SU-DHL-6 (cell line): ENCODE data around the gene GALR2.

Experiments used
- H2AFZ ChIP-seq: fragments of 200-600 bp; sonication (generic); 2 replicates; pipeline ENCODE4 v1.6.1; 2014; ENCODE audit warnings: low read depth, mild to moderate bottlenecking, moderate library complexity, mixed read lengths, antibody characterized with exemption, low read length; ENCODE audit not compliant: severe bottlenecking
- H3F3A ChIP-seq: fragments of 200-600 bp; shearing (Covaris generic); 2 replicates; pipeline ENCODE4 v1.6.0; 2016; ENCODE audit warnings: antibody characterized with exemption, mild to moderate bottlenecking; ENCODE audit not compliant: insufficient read depth
- H3K27ac ChIP-seq: fragments of 200-600 bp; sonication (generic); 2 replicates; pipeline ENCODE4 v1.5.1; 2016; ENCODE audit warnings: low read depth, mild to moderate bottlenecking, low read length, moderate library complexity, mixed read lengths
- H3K27me3 ChIP-seq: fragments of 200-600 bp; sonication (generic), shearing (Covaris generic); 2 replicates; pipeline ENCODE4 v1.6.0; 2014; ENCODE audit warnings: mild to moderate bottlenecking, low read length
- H3K36me3 ChIP-seq: fragments of 200-600 bp; sonication (generic); 2 replicates; pipeline ENCODE4 v1.6.1; 2014; ENCODE audit warnings: mild to moderate bottlenecking, low read length, mixed read lengths
- H3K4me2 ChIP-seq: fragments of 300-600, 200-600 bp; shearing (Covaris generic), sonication (generic); 2 replicates; pipeline ENCODE4 v1.6.0; 2014; ENCODE audit warnings: low read length, low read depth, mild to moderate bottlenecking; ENCODE audit not compliant: poor library complexity, severe bottlenecking
- H3K4me3 ChIP-seq: fragments of 200-600 bp; sonication (generic); 2 replicates; pipeline ENCODE4 v1.5.1; 2014; ENCODE audit warnings: antibody characterized with exemption, low read length, mild to moderate bottlenecking, mixed read lengths; ENCODE audit not compliant: insufficient read depth, poor library complexity, severe bottlenecking
- H3K79me2 ChIP-seq: fragments of 200-600 bp; sonication (generic); 2 replicates; pipeline ENCODE4 v1.6.1; 2014; ENCODE audit warnings: mild to moderate bottlenecking, low read length, moderate library complexity; ENCODE audit not compliant: insufficient read depth
- H3K9ac ChIP-seq: fragments of 200-600 bp; sonication (generic); 2 replicates; pipeline ENCODE4 v1.7.0; 2014; ENCODE audit warnings: mild to moderate bottlenecking, low read length
- H3K9me2 ChIP-seq: fragments of 200-600 bp; sonication (generic); replicated peaks from 2 replicates; pipeline ENCODE4 v1.6.1; 2014; ENCODE audit warnings: low read length; ENCODE audit not compliant: insufficient read depth
- H3K9me3 ChIP-seq: fragments of 200-600 bp; sonication (generic); 2 replicates; pipeline ENCODE4 v1.6.1; 2014; ENCODE audit warnings: low read length, mixed read lengths; ENCODE audit not compliant: insufficient read depth
- H4K20me1 ChIP-seq: fragments of 200-600 bp; sonication (generic); 2 replicates; pipeline ENCODE4 v1.6.1; 2014; ENCODE audit warnings: low read depth, mild to moderate bottlenecking, antibody characterized with exemption, low read length, moderate library complexity, mixed read lengths
- CTCF ChIP-seq: fragments of 200-600 bp; sonication (generic); IDR thresholded peaks from one replicate; pipeline ENCODE4 v1.5.1; 2017; ENCODE audit warnings: antibody characterized with exemption, mild to moderate bottlenecking, low read length, moderate library complexity; ENCODE audit not compliant: insufficient read depth, poor library complexity, severe bottlenecking
- EZH2phosphoT487 ChIP-seq: fragments of 200-600 bp; sonication (generic), shearing (Covaris generic); conservative IDR thresholded peaks from 2 replicates; pipeline ENCODE4 v1.6.1; 2018; ENCODE audit warnings: mild to moderate bottlenecking, antibody characterized with exemption, low read length, moderate library complexity, mixed read lengths

GALR2 gene

GRCh38 chr17:76033139-76033538 is 41.4 kb upstream of the GALR2 start:
- Histone ChIP-seq H3K4me2 (no peak overlapping the region), H3K27me3 (no peaks in the 10 kb centered on the region), H2AFZ (no peak overlapping the region), H3K27ac (no peak overlapping the region), H3K9me3 (no peaks in the 10 kb centered on the region), H3K9me2 (no peaks in the 10 kb centered on the region), H3K79me2 (no peaks in the 10 kb centered on the region), H3K36me3 (no peaks in the 10 kb centered on the region), H3F3A (no peaks in the 10 kb centered on the region), H4K20me1 (no peaks in the 10 kb centered on the region), H3K4me3 (no peak overlapping the region), H3K9ac (no peak overlapping the region)
- TF ChIP-seq EZH2phosphoT487 (no peak), CTCF (no peak)

- no peaks in the 10 kb centered on the region for H3K79me2 ChIP-seq
- no peaks in the 10 kb centered on the region for H3K9me2 ChIP-seq
- H3K27ac ChIP-seq = no peak overlapping the region
- H3K36me3 ChIP-seq = peaks cover 4% of the 10 kb centered on the region; the same call in 1 of the 2 replicates
- H3K9ac ChIP-seq = no peak overlapping the region
- no peaks in the 10 kb centered on the region for H3F3A ChIP-seq
- no peaks in the 10 kb centered on the region for H4K20me1 ChIP-seq
- no peaks in the 10 kb centered on the region for H3K27me3 ChIP-seq
- H3K4me2 ChIP-seq = no peak overlapping the region
- H2AFZ ChIP-seq = no peak overlapping the region
- no peak overlapping the region for H3K4me3 ChIP-seq
- no peaks in the 10 kb centered on the region for H3K9me3 ChIP-seq
- TF ChIP-seq CTCF = no peak
- no peak for TF ChIP-seq EZH2phosphoT487
Measured at GRCh38 chr17:76034428-76035350, 39.9 kb upstream of the GALR2 start.

- Histone ChIP-seq H3K9ac (no peak overlapping the region), H3K27me3 (no peaks in the 10 kb centered on the region), H3K9me2 (no peaks in the 10 kb centered on the region), H3K4me3 (no peak overlapping the region), H3K27ac (no peak overlapping the region), H3K36me3 (peaks cover 4% of the 10 kb centered on the region; the same call in 1 of the 2 replicates), H2AFZ (no peak overlapping the region), H3K4me2 (no peak overlapping the region), H3K9me3 (no peaks in the 10 kb centered on the region), H3F3A (no peaks in the 10 kb centered on the region), H3K79me2 (no peaks in the 10 kb centered on the region), H4K20me1 (no peaks in the 10 kb centered on the region)
- TF ChIP-seq EZH2phosphoT487 (no peak), CTCF (no peak)
Measured at GRCh38 chr17:76036497-76037261, 37.9 kb upstream of the GALR2 start.
